Keratinocyte (primary cell): ENCODE data around the gene RBMS3. TPM values are rescaled to one million over a fixed set of nuclear protein-coding genes. Genes with fewer than 3 reads are reported as not detected.
A peak's percentile ranks its signal among the peaks of the same experiment; 100 is the strongest.

Experiments
- DNase-seq: peaks from one replicate; pipeline ENCODE4 v3.0.0-alpha.2; 2011; ENCODE audit warnings: low read depth, missing footprints, low spot score
- FAIRE-seq: peaks from 2 replicates; lab custom pipeline; 2011; peaks lifted over from hg19 to GRCh38; lab: Jason Lieb, UNC
- H2AFZ ChIP-seq: 2 replicates; pipeline ENCODE4 v1.6.0; 2012; ENCODE audit warnings: low read length, control low read depth, inconsistent platforms; ENCODE audit not compliant: control insufficient read depth
- H3K27ac ChIP-seq: 2 replicates; pipeline ENCODE4 v1.5.1; 2011; ENCODE audit warnings: low read length; ENCODE audit not compliant: control insufficient read depth, insufficient read depth
- H3K27me3 ChIP-seq: 3 replicates; pipeline ENCODE4 v1.6.0; 2011; ENCODE audit warnings: low read length; ENCODE audit not compliant: control insufficient read depth, insufficient read depth; ENCODE audit errors: extremely low read depth
- H3K36me3 ChIP-seq, 2 experiments: 2 replicates in 1 of 2; 3 replicates in 1 of 2; pipeline ENCODE4 v1.5.1; 2011; ENCODE audit warnings: low read length in 2 of 2, mild to moderate bottlenecking in 1 of 2; ENCODE audit not compliant: control insufficient read depth in 2 of 2, insufficient read depth in 2 of 2; ENCODE audit errors: extremely low read depth in 1 of 2
- H3K4me1 ChIP-seq: 3 replicates; pipeline ENCODE4 v1.5.1; 2011; ENCODE audit warnings: low read length; ENCODE audit not compliant: control insufficient read depth, insufficient read depth; ENCODE audit errors: extremely low read depth
- H3K4me2 ChIP-seq: 3 replicates; pipeline ENCODE4 v1.6.0; 2011; ENCODE audit warnings: low read depth, low read length; ENCODE audit not compliant: control insufficient read depth, insufficient read depth; ENCODE audit errors: extremely low read depth
- H3K4me3 ChIP-seq, 3 experiments: fragments of 200-600 bp in 1 of 3; sonication (generic) in 1 of 3; 2 replicates in 2 of 3; 3 replicates in 1 of 3; pipeline ENCODE4 v1.5.1; 2011 to 2016; ENCODE audit warnings: low read length in 3 of 3, mild to moderate bottlenecking in 3 of 3, control low read depth in 2 of 3, inconsistent platforms in 1 of 3, low read depth in 1 of 3, mixed read lengths in 1 of 3, mixed run types in 1 of 3, moderate library complexity in 1 of 3; ENCODE audit not compliant: control insufficient read depth in 2 of 3, insufficient read depth in 2 of 3; ENCODE audit errors: extremely low read depth in 1 of 3
- H3K79me2 ChIP-seq: 2 replicates; pipeline ENCODE4 v1.6.0; 2012; ENCODE audit warnings: low read length; ENCODE audit not compliant: control insufficient read depth, insufficient read depth
- H3K9ac ChIP-seq: 3 replicates; pipeline ENCODE4 v1.6.0; 2011; ENCODE audit warnings: low read length; ENCODE audit not compliant: control insufficient read depth, insufficient read depth; ENCODE audit errors: extremely low read depth
- H3K9me1 ChIP-seq: 3 replicates; pipeline ENCODE4 v1.6.0; 2011; ENCODE audit warnings: low read length; ENCODE audit not compliant: control insufficient read depth, insufficient read depth; ENCODE audit errors: extremely low read depth
- H3K9me3 ChIP-seq: 2 replicates; pipeline ENCODE4 v1.5.1; 2012; ENCODE audit warnings: low read depth, low read length; ENCODE audit not compliant: control insufficient read depth
- H4K20me1 ChIP-seq: 3 replicates; pipeline ENCODE4 v1.6.0; 2011; ENCODE audit warnings: low read length; ENCODE audit not compliant: control insufficient read depth, insufficient read depth; ENCODE audit errors: extremely low read depth
- CTCF ChIP-seq, 3 experiments: IDR thresholded peaks in 1 of 3; conservative IDR thresholded peaks in 1 of 3; optimal IDR thresholded peaks in 1 of 3; 2 replicates in 2 of 3; 3 replicates in 1 of 3; pipeline versions ENCODE3 to v1.5.1; 2011; ENCODE audit warnings: low read length in 3 of 3, mild to moderate bottlenecking in 3 of 3, moderate library complexity in 2 of 3, control low read depth in 1 of 3, inconsistent platforms in 1 of 3; ENCODE audit not compliant: insufficient read depth in 2 of 3; ENCODE audit errors: extremely low read depth in 1 of 3
- EZH2 ChIP-seq: IDR thresholded peaks from one replicate; pipeline ENCODE4 v1.6.1; 2012; ENCODE audit warnings: inconsistent platforms, mild to moderate bottlenecking, low read length, moderate library complexity
- dilution Hi-C: fragments of 300-500 bp; cut with MboI; formaldehyde crosslinking; loops from one replicate; pipeline ENCODE4 v1.7.0; 2020; ENCODE audit warnings: low sequenced_read_pairs; ENCODE audit not compliant: extremely low pct_ligation_motif_present
- polyA plus RNA-seq, 5 experiments: library from polyadenylated mRNA; depleted of rRNA in 3 of 5; stranded (reverse) in 3 of 5; stranded (forward) in 1 of 5; unstranded in 1 of 5; fragments of >200 nt; gene quantifications; 1 replicate in 1 of 5; 2 replicates in 3 of 5; 3 replicates in 1 of 5; pipeline versions ENCODE4 v1.2.1 to v1.2.3, GENCODE V29; 2011 to 2012; ENCODE audit warnings: missing spikeins in 2 of 5, low read depth in 1 of 5, low replicate concordance in 1 of 5

Gene RBMS3
- polyA plus RNA-seq, 1 donor (not counting 4 experiments of a cell fraction or from before 2014, with no cell fraction given), result 2.3 TPM

DNA sequence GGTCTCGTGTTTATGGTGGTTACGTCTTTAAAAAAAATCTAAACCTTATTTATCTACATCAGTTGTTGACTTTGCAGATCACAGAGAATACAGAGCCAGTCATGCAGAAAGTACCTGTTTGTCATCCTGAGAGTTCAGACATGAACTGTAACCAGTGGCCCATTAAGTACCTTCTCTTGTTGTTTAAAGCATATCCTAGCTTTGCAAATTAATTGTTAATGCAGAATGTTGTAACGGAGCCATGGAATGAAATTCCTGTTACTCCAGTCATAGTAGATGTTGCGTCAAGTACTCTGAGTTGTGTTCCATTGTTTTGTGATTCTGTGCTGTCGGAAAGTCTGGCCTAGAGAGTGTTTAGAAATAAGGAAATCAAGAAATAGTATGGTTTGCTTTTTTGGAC is 205.2 kb downstream of the RBMS3 start:
- no peak overlapping the region for H3K4me2 ChIP-seq
- no peak overlapping the region for H3K27ac ChIP-seq
- DNase-seq (no peak), FAIRE-seq (peak; percentile 44)
- peaks cover 5% of the 10 kb centered on the region for H3K4me1 ChIP-seq
- H3K9me3 ChIP-seq, result no peaks in the 10 kb centered on the region
- H3K36me3 ChIP-seq, result no peaks in the 10 kb centered on the region
- no peaks in the 10 kb centered on the region for H3K79me2 ChIP-seq
- dilution Hi-C loops, result no loop called here
- no peaks in the 10 kb centered on the region for H3K9me1 ChIP-seq
- no peak overlapping the region for H3K4me3 ChIP-seq
- H4K20me1 ChIP-seq, result no peaks in the 10 kb centered on the region
- TF ChIP-seq CTCF (optimal IDR thresholded peaks at IDR 0.05 in 1 of 3, IDR thresholded peaks at IDR 0.05 in 1 of 3, conservative IDR thresholded peaks at IDR 0.05 in 1 of 3; ENCODE audit: extremely low read depth in 1 of 3, insufficient read depth in 2 of 3, low read length in 3 of 3) (no peak), EZH2 (no peak)
- H3K27me3 ChIP-seq, result no peaks in the 10 kb centered on the region
- H2AFZ ChIP-seq, result no peak overlapping the region
- H3K9ac ChIP-seq, result no peak overlapping the region

- H3K4me3 ChIP-seq, result no peak overlapping the region
- H3K27me3 ChIP-seq, result no peaks in the 10 kb centered on the region
- H3K4me2 ChIP-seq, result no peak overlapping the region
- dilution Hi-C loops, result no loop called here
- H2AFZ ChIP-seq, result no peak overlapping the region
- H3K36me3 ChIP-seq, result no peaks in the 10 kb centered on the region
- peaks cover 5% of the 10 kb centered on the region for H3K4me1 ChIP-seq
- no peaks in the 10 kb centered on the region for H3K79me2 ChIP-seq
- H3K27ac ChIP-seq, result no peak overlapping the region
- DNase-seq, result no peak
- H3K9me3 ChIP-seq, result no peaks in the 10 kb centered on the region
- no peak overlapping the region for H3K9ac ChIP-seq
- TF ChIP-seq CTCF (optimal IDR thresholded peaks at IDR 0.05 in 1 of 3, IDR thresholded peaks at IDR 0.05 in 1 of 3, conservative IDR thresholded peaks at IDR 0.05 in 1 of 3; ENCODE audit: extremely low read depth in 1 of 3, insufficient read depth in 2 of 3, low read length in 3 of 3), result no peak
- no peak for TF ChIP-seq EZH2
- no peaks in the 10 kb centered on the region for H3K9me1 ChIP-seq
- H4K20me1 ChIP-seq, result no peaks in the 10 kb centered on the region
- FAIRE-seq, result no peak
Measured at GRCh38 chr3:29486917-29487316, 206.0 kb downstream of the RBMS3 start.
